GM12878 (cell line): ENCODE measurements around the gene CLTCL1. TPM values are rescaled to one million over a fixed set of nuclear protein-coding genes. Genes with fewer than 3 reads are reported as not detected.

Experiments
- ATAC-seq: fragments of 200-7000 bp; cut with Tn5 transposase; 3 replicates; pipeline ENCODE4 v1.9.1; 2020; ENCODE audit warnings: mild to moderate bottlenecking, moderate library complexity
- BruUV-seq: library from RNA; stranded (reverse); fragments of 400-500 nt; replicated peaks from 2 replicates; lab custom pipeline; 2021; lab: Mats Ljungman, UMichigan
- CTCF ChIA-PET: fragments of 300-600 bp; sonication (Branson Sonifier 250); formaldehyde crosslinking; extraction: SDS; loops from one replicate; lab custom pipeline; 2021; ENCODE audit warnings: inconsistent platforms; lab: Yijun Ruan, JAX
- POLR2A ChIA-PET: fragments of 350-600 bp; formaldehyde crosslinking; extraction: SDS; loops from one replicate; lab custom pipeline; 2021; ENCODE audit warnings: inconsistent platforms; lab: Charles Lee
- RAD21 ChIA-PET: fragments of 300-600 bp; sonication (Branson Sonifier 250); formaldehyde crosslinking; loops from one replicate; lab custom pipeline; 2023; ENCODE audit warnings: antibody characterized with exemption; ENCODE audit not compliant: unreplicated experiment; lab: Charles Lee
- SMC1A ChIA-PET: fragments of 300-600 bp; sonication (Branson Sonifier 250); formaldehyde crosslinking; loops from one replicate; lab custom pipeline; 2023; ENCODE audit not compliant: unreplicated experiment, uncharacterized antibody; lab: Charles Lee
- DNase-seq: peaks from one replicate; pipeline ENCODE4 v3.0.0-alpha.2; 2011; ENCODE audit warnings: low read depth, low spot score
- FAIRE-seq: peaks from 3 replicates; lab custom pipeline; 2011; peaks lifted over from hg19 to GRCh38; lab: Jason Lieb, UNC
- H2AFZ ChIP-seq: 2 replicates; pipeline ENCODE4 v1.6.0; 2011; ENCODE audit warnings: low read depth, low read length, control low read depth; ENCODE audit not compliant: control insufficient read depth
- H3K27ac ChIP-seq: 2 replicates; pipeline ENCODE4 v1.5.1; 2011; ENCODE audit warnings: control low read depth; ENCODE audit not compliant: control insufficient read depth, insufficient read depth
- H3K27me3 ChIP-seq, 2 experiments: replicated peaks in 1 of 2; 2 replicates each; pipeline versions ENCODE4 v1.6.0 to v1.6.1; 2011; ENCODE audit warnings: low read length in 1 of 2; ENCODE audit not compliant: control insufficient read depth in 2 of 2, insufficient read depth in 2 of 2
- H3K36me3 ChIP-seq, 2 experiments: 2 replicates each; pipeline ENCODE4 v1.5.1; 2011; ENCODE audit warnings: low read length in 1 of 2; ENCODE audit not compliant: control insufficient read depth in 2 of 2, insufficient read depth in 2 of 2
- H3K4me1 ChIP-seq: 2 replicates; pipeline ENCODE4 v1.6.1; 2011; ENCODE audit warnings: mild to moderate bottlenecking, low read length, moderate library complexity, mixed read lengths; ENCODE audit not compliant: control insufficient read depth, insufficient read depth
- H3K4me2 ChIP-seq: 2 replicates; pipeline ENCODE4 v1.6.0; 2011; ENCODE audit warnings: control low read depth; ENCODE audit not compliant: control insufficient read depth, insufficient read depth
- H3K4me3 ChIP-seq: fragments of 200-600 bp; sonication (generic); 2 replicates; pipeline ENCODE4 v1.5.1; 2016
- H3K79me2 ChIP-seq: 2 replicates; pipeline ENCODE4 v1.6.0; 2011; ENCODE audit warnings: low read length; ENCODE audit not compliant: control insufficient read depth, insufficient read depth
- H3K9ac ChIP-seq: 2 replicates; pipeline ENCODE4 v1.8.0; 2011; ENCODE audit warnings: low read length, control low read depth, mixed read lengths; ENCODE audit not compliant: control insufficient read depth, insufficient read depth
- H3K9me3 ChIP-seq: replicated peaks from 3 replicates; pipeline ENCODE4 v1.5.1; 2011; ENCODE audit warnings: mild to moderate bottlenecking, low read length; ENCODE audit not compliant: control insufficient read depth, insufficient read depth
- H4K20me1 ChIP-seq: 2 replicates; pipeline ENCODE4 v1.6.0; 2011; ENCODE audit not compliant: control insufficient read depth, insufficient read depth
- ATF2 ChIP-seq: IDR thresholded peaks from 2 replicates; pipeline ENCODE4 v1.6.1; 2012; ENCODE audit warnings: low read length, inconsistent platforms
- CEBPZ ChIP-seq: fragments of 150-350 bp; IDR thresholded peaks from 2 replicates; pipeline ENCODE4 v1.6.1; 2016; ENCODE audit warnings: low read depth, low read length
- KLF5 ChIP-seq: fragments of 450-650 bp; IDR thresholded peaks from 2 replicates; pipeline ENCODE4 v1.6.1; 2014; ENCODE audit warnings: mild to moderate bottlenecking; ENCODE audit not compliant: partially characterized antibody
- NFIC ChIP-seq: IDR thresholded peaks from 2 replicates; pipeline ENCODE4 v1.6.1; 2012; ENCODE audit warnings: low read depth, mild to moderate bottlenecking, inconsistent platforms, low read length, moderate library complexity
- POLR2A ChIP-seq: IDR thresholded peaks from 2 replicates; pipeline ENCODE4 v1.6.1; 2011; ENCODE audit warnings: low read depth, mild to moderate bottlenecking, low read length
- SMAD5 ChIP-seq: IDR thresholded peaks from 2 replicates; pipeline ENCODE4 v1.6.1; 2016; ENCODE audit warnings: antibody characterized with exemption, low read depth
- SP1 ChIP-seq: IDR thresholded peaks from one replicate; pipeline ENCODE4 v1.6.1; 2011; ENCODE audit warnings: low read depth, low read length
- ZBTB4 ChIP-seq: fragments of 450-650 bp; formaldehyde crosslinking; IDR thresholded peaks from 2 replicates; pipeline ENCODE4 v1.4.0; 2022; ENCODE audit warnings: mild to moderate bottlenecking, moderate library complexity
- WGBS: methylation state at CpG from one replicate; pipeline ENCODE4 v1.1.6; 2016; ENCODE audit warnings: low lambda C conversion rate; ENCODE audit not compliant: insufficient replicate concordance, insufficient coverage; ENCODE audit errors: missing lambda C conversion rate; 5-methylcytosine and 5-hydroxymethylcytosine counted together
- in situ Hi-C: fragments of 300-500 bp; cut with MboI; formaldehyde crosslinking; loops from 9 replicates; pipeline ENCODE4 v1.14.3; 2018; ENCODE audit warnings: mixed read lengths
- intact Hi-C: fragments of 100-400 bp; cut with micrococcal nuclease; formaldehyde crosslinking; loops from one replicate; pipeline ENCODE4 v1.14.2; 2022; ENCODE audit not compliant: unreplicated experiment
- polyA plus RNA-seq, 11 experiments: library from polyadenylated mRNA; depleted of rRNA in 4 of 11; unstranded in 6 of 11; stranded (reverse) in 5 of 11; fragments of >200 nt; fragmentation: Nextera tagmentation in 4 of 11; fragmentation: Illumina TruSeq in 1 of 11; extraction: Ambion mirVana in 4 of 11; extraction: Trizol in 1 of 11; gene quantifications; 1 replicate in 1 of 11; 2 replicates in 10 of 11; pipeline versions ENCODE4 v1.2.1 to v1.2.3, GENCODE V29; 2011 to 2016; ENCODE audit warnings: inconsistent platforms in 2 of 11, missing spikeins in 2 of 11, low read depth in 1 of 11
- total RNA-seq, 4 experiments: library from RNA; depleted of rRNA in 3 of 4; stranded (reverse); fragments of >200 nt in 3 of 4; fragmentation: Illumina TruSeq in 1 of 4; extraction: Trizol in 1 of 4; gene quantifications; 2 replicates each; pipeline versions ENCODE4 v1.2.1 to v1.2.3, GENCODE V29; 2013 to 2021
- TF ChIP-seq, protein P1 (sequence below): fragments of 450-650 bp; IDR thresholded peaks from 2 replicates; pipeline ENCODE4 v1.6.1; 2016; ENCODE audit warnings: mild to moderate bottlenecking

CLTCL1 gene
- total and polyA plus RNA-seq, 10 of the 15 experiments (the other 5 are each of a cell fraction or from before 2014, with no cell fraction given) = under 0.01 to 0.35 (median 0.12) TPM; not detected in 2

DNA sequence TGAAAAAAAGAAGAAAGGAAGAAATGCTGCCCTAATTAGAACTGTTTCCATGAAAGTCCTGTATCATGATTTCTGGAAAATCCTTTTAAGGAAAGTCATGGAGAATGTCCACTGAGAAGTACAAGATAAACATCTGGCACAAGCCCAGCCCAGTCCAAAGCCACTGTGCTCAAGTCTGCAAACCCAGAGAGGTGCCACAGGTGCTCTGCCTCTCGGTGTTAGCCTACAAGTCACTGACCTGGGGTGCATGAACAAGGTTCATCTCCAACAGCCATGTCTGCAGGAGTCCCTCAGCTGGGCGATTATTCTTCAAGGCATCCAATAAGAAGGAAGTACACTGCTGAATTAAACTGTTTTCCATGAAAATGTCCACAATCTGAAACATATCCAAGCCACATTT is 61.9 kb downstream of the CLTCL1 start:
- ChIA-PET SMC1A (no interaction called here), CTCF (no interaction called here), POLR2A (no interaction called here), RAD21 (no interaction called here)
- peaks cover 2 to 6% of the 10 kb centered on the region in 2 experiments; a peak in 3 of 4 replicates for H3K27me3 ChIP-seq
- in situ Hi-C loops = no loop called here
- H3K9ac ChIP-seq = no peak overlapping the region
- H3K36me3 ChIP-seq = no peaks in the 10 kb centered on the region
- no peaks in the 10 kb centered on the region for H3K79me2 ChIP-seq
- 0% methylated on average over 2 of the region's 2 CpGs for WGBS
- intact Hi-C loops = no loop called here
- no peaks in the 10 kb centered on the region for H4K20me1 ChIP-seq
- H3K9me3 ChIP-seq = no peaks in the 10 kb centered on the region
- FAIRE-seq (no peak), DNase-seq (no peak), ATAC-seq (no peak)
- no peak overlapping the region for H2AFZ ChIP-seq
- no peak overlapping the region for H3K4me3 ChIP-seq
- H3K4me2 ChIP-seq = no peak overlapping the region
- H3K27ac ChIP-seq = no peak overlapping the region
- H3K4me1 ChIP-seq = no peaks in the 10 kb centered on the region
- no TSS peak for BruUV-seq
- no peak for TF ChIP-seq SMAD5
- no peak for TF ChIP-seq ATF2
- TF ChIP-seq POLR2A = no peak
- no peak for TF ChIP-seq KLF5
- TF ChIP-seq CEBPZ = no peak
- TF ChIP-seq ZBTB4 (CRISPR knock-in tag) = no peak
- no peak for TF ChIP-seq SP1
- no peak for TF ChIP-seq NFIC
- TF ChIP-seq, protein P1, sequence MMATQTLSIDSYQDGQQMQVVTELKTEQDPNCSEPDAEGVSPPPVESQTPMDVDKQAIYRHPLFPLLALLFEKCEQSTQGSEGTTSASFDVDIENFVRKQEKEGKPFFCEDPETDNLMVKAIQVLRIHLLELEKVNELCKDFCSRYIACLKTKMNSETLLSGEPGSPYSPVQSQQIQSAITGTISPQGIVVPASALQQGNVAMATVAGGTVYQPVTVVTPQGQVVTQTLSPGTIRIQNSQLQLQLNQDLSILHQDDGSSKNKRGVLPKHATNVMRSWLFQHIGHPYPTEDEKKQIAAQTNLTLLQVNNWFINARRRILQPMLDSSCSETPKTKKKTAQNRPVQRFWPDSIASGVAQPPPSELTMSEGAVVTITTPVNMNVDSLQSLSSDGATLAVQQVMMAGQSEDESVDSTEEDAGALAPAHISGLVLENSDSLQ = no peak
